Hematopoietic multipotent progenitor cell treated with erythropoietin and hydrocortisone succinate and interleukin-3 and kit ligand, for 15 days (in vitro differentiated cells): ENCODE data around the gene RCOR3.
"Not testable (repeated sequence)": the region's sequence is repeated elsewhere in the genome, so short reads cannot be mapped to it uniquely, and the experiment has no call there.

Experiments used
- DNase-seq: peaks from one replicate; pipeline ENCODE4 v3.0.0-alpha.2; 2015; ENCODE audit warnings: low spot score

Gene RCOR3

GRCh38 chr1:211340622-211341507, 81.7 kb downstream of the RCOR3 start:
- no peak for DNase-seq

DNA sequence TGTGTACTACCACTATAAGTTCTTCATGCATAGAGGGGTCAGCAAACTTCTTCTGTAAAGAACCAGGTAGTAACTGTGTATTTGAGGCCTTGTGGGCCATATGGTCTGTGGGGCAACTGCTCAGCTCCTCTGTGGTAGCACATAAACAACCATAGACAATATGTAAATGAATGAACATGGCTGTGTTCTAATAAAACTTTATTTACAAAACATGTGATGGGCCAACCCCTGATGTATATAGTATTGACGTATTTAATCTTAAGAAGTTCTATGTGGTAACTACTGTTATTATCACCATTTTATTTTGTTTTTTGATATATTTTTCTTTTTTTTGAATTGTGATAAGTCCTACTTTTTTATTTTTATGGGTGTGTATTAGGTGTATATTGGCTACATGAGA, 82.8 kb downstream of the RCOR3 start:
- DNase-seq: no peak

DNA sequence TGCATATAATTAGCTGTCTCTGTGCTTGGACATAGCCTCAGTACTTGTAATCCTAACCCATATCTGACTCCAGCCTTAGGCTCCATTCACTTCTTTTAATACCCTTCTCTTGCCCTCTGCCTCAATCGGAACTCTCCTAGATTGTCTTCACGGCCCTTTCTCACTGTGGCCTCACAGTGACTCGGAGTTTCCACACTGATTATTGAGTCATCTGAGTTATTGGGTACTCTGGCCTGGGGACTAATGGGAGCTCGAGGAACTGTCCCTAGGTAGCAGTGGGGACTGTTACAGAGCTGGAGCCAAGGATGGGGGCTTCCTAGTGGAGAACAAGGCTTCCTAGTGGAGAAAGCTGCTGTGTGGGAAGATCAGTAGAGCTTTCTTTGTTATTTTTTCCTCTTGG, 84.4 kb downstream of the RCOR3 start:
- DNase-seq: no peak

GRCh38 chr1:211344152-211344618, 85.0 kb downstream of the RCOR3 start:
- DNase-seq: no peak

DNA sequence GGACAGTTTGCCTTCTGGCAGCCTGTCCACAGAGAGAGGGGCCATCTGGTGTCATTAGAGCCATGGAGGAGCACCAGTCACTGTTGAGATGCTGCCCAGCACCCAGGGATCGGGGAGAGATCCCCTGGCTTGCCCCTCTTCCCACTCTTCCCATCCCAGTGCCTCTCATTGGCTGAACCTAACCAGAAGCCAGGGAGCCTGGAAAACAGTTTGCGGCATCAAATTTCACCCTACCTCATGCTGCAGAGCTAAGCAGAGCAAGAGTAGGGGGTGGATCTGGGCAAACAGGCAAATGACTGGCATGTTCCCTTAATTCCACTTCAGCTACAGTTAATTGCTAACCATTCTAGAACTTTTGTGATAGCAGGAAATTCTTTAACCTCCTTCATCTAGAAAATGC, 86.6 kb downstream of the RCOR3 start:
- DNase-seq: no peak

DNA sequence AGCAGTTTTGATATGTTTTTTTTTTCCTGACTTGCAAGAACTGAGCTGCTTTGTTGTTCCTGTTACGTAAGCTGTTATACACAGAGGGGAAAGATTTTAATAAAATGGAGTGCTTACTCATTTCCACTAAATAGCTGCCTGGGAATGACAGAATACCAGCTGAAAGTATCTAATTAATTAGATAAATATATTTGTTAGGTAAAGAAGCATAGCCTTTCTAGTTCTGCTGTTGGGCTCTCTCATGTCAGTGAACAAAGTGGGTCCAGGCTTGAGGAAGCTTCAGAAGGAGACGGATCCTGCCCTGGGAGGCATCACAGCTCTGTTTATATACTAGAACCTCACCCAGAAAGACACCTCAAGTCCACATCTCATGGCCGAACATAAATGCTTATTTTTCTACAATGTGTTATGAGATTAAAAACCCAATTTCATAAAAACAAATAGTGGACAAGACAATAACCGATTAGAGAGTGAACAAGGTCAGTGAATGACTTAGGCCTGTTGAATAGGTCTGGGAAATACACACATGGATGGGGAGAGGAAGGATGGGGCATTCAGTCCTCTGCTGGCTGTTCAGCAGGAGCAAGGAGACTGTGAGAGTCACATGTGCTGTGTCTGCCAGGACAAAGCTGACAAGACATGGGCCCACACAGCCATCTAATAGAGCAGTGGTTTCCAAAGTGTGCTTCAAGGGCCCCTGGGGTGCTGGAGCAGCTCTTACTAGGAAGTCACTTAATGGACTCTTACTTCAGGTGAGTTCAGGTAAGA, 88.1 kb downstream of the RCOR3 start:
- no peak for DNase-seq

- no peak for DNase-seq
Measured at GRCh38 chr1:211348547-211348946, 89.4 kb downstream of the RCOR3 start.

DNA sequence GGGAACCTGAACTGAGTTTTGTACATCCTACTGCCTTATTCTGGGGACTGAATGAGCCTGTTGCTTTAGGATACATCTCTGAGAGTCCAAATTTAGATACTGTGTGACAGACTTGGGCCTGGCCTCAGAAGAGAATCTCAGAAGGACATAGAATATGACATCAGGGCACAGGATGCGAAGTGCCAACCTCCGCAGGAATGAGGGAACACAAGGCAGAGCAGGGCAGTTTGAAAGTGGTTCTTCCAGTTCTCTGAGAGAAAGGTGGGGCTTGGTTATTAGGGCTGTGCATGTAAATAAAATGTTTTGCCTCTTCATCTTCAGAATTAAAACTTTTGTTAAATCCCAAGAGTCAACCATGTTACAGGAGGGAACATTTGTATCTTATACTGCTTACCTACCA, 90.6 kb downstream of the RCOR3 start:
- DNase-seq: no peak

DNA sequence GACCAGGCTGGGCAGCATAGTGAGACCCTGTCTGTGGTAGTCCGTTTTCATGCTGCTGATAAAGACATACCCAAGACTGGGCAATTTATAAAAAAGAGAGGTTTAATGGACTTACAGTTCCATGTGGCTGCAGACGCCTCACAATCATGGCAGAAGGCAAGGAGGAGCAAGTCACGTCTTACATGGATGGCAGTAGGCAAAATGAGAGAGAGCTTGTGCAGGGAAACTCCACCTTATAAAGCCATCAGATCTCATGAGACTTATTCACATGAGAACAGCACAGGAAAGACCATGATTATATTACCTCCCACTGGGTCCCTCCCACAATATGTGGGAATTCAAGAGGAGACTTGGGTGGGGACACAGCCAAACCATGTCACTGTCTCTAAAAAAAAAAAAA, 92.9 kb downstream of the RCOR3 start:
- DNase-seq: not testable (repeated sequence)

DNA sequence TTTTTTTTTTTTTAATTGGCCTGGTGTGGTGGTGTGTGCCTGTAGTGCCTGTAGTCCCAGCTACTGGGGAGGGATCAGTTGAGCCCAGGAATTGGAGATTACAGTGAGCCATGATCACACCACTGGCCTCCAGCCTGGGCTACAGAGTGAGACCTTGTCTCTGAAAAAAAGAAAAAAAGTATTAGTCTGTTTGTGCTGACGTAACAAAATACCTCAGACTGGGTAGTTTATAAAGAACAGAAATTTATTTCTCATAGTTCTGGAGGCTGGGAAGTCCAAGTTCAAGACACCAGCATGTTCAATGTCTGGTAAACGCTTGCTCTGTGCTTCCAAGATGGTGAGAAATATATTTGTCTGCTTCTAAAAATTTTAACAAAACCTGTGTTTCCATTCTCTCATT, 93.3 kb downstream of the RCOR3 start:
- DNase-seq: no peak

DNA sequence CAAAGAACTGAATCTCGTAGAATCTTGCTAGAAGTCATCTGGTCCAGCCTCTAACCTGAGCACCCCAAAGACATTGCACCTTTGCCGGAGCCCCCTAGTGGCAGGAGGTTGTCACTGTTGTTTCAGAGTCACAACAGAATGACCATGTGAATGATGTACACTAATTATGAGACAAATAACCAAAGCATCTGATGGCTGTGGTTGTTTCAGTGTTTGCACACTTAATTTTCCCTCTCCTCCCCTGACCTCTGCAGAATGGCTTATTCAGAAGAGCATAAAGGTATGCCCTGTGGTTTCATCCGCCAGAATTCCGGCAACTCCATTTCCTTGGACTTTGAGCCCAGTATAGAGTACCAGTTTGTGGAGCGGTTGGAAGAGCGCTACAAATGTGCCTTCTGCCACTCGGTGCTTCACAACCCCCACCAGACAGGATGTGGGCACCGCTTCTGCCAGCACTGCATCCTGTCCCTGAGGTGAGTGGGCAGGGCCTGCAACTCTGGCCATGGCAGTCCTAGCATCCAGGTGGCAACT, 93.9 kb downstream of the RCOR3 start:
- DNase-seq: peak; percentile 66

DNA sequence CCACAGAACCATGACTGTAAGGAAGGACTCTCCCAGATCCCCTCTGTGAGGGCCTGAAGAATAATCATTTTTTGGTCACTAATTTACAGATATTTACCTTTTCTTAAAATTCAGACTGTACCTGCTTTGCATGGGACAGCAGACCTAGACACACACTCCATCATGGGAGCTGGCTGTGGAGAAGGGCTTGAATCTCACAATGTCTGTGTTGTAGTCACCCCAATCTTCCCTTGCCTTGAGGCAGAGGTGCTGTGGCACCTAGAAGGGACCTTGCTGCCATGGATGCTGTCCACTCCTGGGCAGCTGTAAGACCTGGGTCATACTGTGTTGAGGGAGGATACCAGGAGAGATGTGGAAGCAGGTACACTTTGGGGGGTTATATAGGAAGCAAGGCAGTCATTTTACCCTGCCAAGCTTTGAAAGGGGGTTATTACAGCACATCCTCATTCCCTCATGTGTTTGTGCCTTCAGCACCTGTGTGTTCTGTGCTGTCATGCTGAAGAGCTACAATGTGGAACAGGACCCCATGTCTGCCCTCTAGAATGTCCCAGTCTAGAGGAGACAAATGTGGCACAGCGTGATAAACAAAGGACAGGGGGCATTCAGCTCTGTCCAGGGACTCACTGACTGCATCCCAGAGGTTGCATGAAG, 94.5 kb downstream of the RCOR3 start:
- DNase-seq: no peak

DNA sequence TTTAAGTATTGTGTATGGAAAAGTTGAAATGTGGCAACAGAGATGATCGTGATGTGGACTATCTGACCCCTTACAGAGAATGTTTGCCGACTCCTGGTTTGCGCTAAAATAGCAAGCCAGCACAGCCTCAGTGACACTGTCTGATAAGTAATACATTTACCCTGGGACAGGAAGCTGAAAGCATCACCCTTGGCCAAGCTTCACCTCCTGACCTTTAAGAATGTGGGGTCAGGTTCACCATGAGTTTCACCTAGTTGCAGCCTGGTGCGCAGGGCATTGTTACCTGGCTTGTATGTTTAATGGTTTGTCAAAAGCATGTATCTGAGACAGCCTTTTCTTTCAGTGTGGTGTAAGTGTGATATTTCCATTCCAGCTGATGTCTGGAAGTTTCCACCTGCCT, 96.7 kb downstream of the RCOR3 start:
- no peak for DNase-seq

GRCh38 chr1:211356723-211357407, 97.7 kb downstream of the RCOR3 start:
- no peak for DNase-seq

DNA sequence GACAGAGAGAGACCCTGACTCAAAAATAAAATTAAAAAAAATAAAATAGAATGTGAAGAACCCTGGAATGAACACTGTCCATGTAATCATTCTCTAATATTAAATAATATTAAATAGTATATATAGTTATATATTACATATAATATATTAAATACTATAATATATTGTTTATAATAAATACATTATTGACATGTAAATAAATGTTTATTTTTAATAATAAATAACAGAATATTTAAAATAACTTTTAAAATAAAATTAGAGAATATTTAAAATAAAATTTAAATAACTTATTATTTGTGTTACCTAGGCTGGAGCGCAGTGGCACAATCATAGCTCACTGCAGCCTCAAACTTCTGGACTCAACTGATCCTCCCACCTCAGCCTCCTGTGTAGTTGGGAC, 99.5 kb downstream of the RCOR3 start:
- DNase-seq: no peak

GRCh38 chr1:211359876-211360275, 100.7 kb downstream of the RCOR3 start:
- no peak for DNase-seq

DNA sequence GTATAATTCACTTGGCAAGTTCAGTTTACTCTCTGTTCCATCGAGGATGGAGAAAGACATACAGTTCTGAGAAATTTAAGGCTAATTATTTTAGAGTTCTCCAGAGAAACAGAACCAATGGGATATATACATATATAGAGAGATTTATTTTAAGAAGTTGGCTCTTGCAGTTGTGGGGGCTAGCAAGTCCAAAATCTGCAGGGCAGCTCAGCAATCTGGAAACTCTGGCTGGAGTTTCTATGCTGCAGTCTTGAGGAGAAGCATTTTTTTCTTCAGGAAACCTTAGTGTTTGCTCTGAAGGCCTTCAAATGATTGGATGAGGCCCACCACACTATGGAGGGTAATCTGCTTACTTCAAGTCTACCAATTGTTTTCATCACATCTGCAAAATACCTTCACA, 102.0 kb downstream of the RCOR3 start:
- DNase-seq: no peak
